Heart left ventricle (tissue), 16 donors: ENCODE results near the gene ZGPAT. TPM values are rescaled to one million over a fixed set of nuclear protein-coding genes. Genes with fewer than 3 reads are reported as not detected.
A peak's percentile ranks its signal among the peaks of the same experiment; 100 is the strongest.

Source experiments
- ATAC-seq, 4 donors: fragments of 200-7000 bp; cut with Tn5 transposase; one replicate each; pipeline ENCODE4 v1.9.1; 2020 to 2022; ENCODE audit warnings: moderate library complexity in 4 of 4, mild to moderate bottlenecking in 3 of 4, moderate number of reproducible peaks in 1 of 4
- DNase-seq, 5 donors: peaks; one replicate each; pipeline ENCODE4 v3.0.0-alpha.2; 2020
- H3K27ac ChIP-seq, 12 donors: fragments of 200-600 bp; sonication (generic) in 4 of 12; one replicate each; pipeline versions ENCODE4 v1.5.0 to v1.8.0; 2016 to 2022; ENCODE audit warnings: mild to moderate bottlenecking in 2 of 12
- H3K27me3 ChIP-seq, 9 donors: fragments of 200-600 bp; sonication (generic) in 2 of 9; one replicate each; pipeline versions ENCODE4 v1.5.1 to v1.8.0; 2016 to 2022; ENCODE audit warnings: mild to moderate bottlenecking in 3 of 9
- H3K36me3 ChIP-seq, 9 donors: fragments of 200-600 bp; sonication (generic) in 2 of 9; one replicate each; pipeline versions ENCODE4 v1.5.0 to v1.8.0; 2018 to 2022; ENCODE audit warnings: mild to moderate bottlenecking in 2 of 9
- H3K4me1 ChIP-seq, 12 donors: fragments of 200-600 bp; sonication (generic) in 4 of 12; one replicate each; pipeline versions ENCODE4 v1.5.0 to v1.8.0; 2016 to 2022; ENCODE audit warnings: mild to moderate bottlenecking in 3 of 12
- H3K4me3 ChIP-seq, 12 donors: fragments of 200-600 bp; sonication (generic) in 4 of 12; one replicate each; pipeline versions ENCODE4 v1.5.0 to v1.8.0; 2017 to 2022; ENCODE audit warnings: mild to moderate bottlenecking in 9 of 12, moderate library complexity in 4 of 12
- H3K9me3 ChIP-seq, 12 donors: fragments of 200-600 bp; sonication (generic) in 4 of 12; one replicate each; pipeline versions ENCODE4 v1.5.0 to v1.8.0; 2016 to 2022; ENCODE audit warnings: mild to moderate bottlenecking in 1 of 12
- POLR2A ChIP-seq, 2 donors: fragments of 450-650 bp; IDR thresholded peaks; one replicate each; pipeline ENCODE4 v1.6.1; 2017; ENCODE audit warnings: antibody characterized with exemption in 2 of 2, mild to moderate bottlenecking in 2 of 2, moderate library complexity in 2 of 2
- WGBS, 4 donors: extraction: QIAGEN DNeasy Blood & Tissue Kit in 2 of 4; methylation state at CpG; one replicate each; pipeline versions ENCODE4 v1.1.5 to v1.1.7; 2013 to 2018; 5-methylcytosine and 5-hydroxymethylcytosine counted together
- intact Hi-C, 10 donors: fragments of 100-400 bp; cut with DNase I; formaldehyde crosslinking; loops; one replicate each; pipeline versions ENCODE4 v1.11.1 to v1.14.2; 2022
- polyA plus RNA-seq, 2 donors: library from polyadenylated mRNA; stranded (reverse); fragments of 200-250 nt; gene quantifications; one replicate each; pipeline ENCODE4 v1.2.3, GENCODE V29; 2013
- total RNA-seq, 9 donors: library from RNA; depleted of rRNA in 2 of 9; stranded (reverse); fragments of >200 nt in 2 of 9; fragmentation: NEBNext Ultra II Directional in 3 of 9; extraction: Animal tissue kit (Norgen Biotek cat#: 25700) in 3 of 9; gene quantifications; one replicate each; pipeline versions ENCODE4 v1.1.0 to v1.2.4, GENCODE V29; 2016 to 2023
- TF ChIP-seq, protein P1 (sequence below), 12 donors: fragments of 200-600 bp; sonication (generic) in 4 of 12; IDR thresholded peaks; one replicate each; pipeline versions ENCODE4 v1.5.0 to v1.8.0; 2018 to 2022; ENCODE audit warnings: antibody characterized with exemption in 12 of 12, mild to moderate bottlenecking in 5 of 12
- donor health status: ischemic (EF 13 %, LVEDD 7.1; RV severe dilation, severe dysfunction).
- donor health status: healthy with polysubstance abuse.
- donor health status: DM: no; HTN: yes; CAD: no.
- donor health status: DM: no; HTN: no; CAD: no.
- donor health status: ischemic (EF 25% LVEDD 6.9; RV normal size, moderate dysfunction).
- donor health status: ischemic (EF 25% LVEDD 5.7; RV mildly dilated, moderate dysfunction).
- donor health status: healthy.
- donor health status: DM: yes; HTN: yes; CAD: no.
- donor health status: ischemic (EF 35%, LVEDD 5.7; RV mildly dilated, moderate dysfunction).
- donor health status: nonischemic (EF 11% LVEDD 7.7; RV severe dilation, severe dysfunction).
- donor health status: DM: yes; HTN: yes; CAD: no.
- donor health status: PGD.
- donor health status: ischemic (EF 29% LVEDD 5.4; RV normal size, mild dysfunction).
- donor health status: nonischemic (EF 23%, LVEDD 6.1; RV moderate dilation, normal function).

Gene ZGPAT
- total and polyA plus RNA-seq, 11 donors = 12.9 to 34.4 (median 20.0) TPM

DNA sequence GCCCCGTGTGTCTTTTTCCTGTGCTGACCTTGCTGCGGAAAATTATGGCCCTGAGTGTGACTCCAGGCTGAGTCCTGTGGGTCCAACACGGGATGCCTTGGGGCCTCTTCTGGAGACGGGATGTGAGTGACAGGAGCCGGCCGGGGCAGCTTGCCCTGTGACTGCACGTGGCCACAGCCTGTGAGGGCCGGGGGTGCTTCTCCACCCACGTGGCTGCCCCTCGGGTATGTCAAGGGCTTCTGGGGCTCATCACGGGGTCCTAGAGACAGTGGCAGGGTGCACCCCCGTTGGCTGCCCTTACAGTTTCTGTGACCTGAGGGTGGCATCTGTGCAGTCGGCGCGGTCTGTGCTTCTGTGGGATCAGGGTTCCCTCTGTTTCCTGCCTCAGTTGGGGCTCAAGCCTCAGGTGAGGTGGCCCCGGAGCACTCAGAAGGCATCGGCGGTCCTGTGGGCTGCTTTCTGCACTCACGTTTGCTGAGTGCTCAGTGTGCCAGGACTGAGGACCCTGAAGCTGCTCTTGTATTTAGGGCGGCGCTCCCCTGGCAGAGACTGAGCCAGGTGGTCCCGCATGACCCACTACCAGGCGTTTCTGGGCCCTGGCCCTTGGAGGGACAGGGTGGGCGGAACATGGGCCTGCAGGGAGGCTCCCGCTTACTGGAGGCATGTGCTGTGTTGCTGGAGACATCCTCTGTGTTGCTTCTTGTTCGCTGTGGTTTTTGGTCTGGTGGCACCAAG is 44.3 kb upstream of the ZGPAT start:
- intact Hi-C loops = no loop called here
- peaks cover 0 to 74% (median 56%) of the 10 kb centered on the region in 9 donors for H3K36me3 ChIP-seq
- 88 to 93% (median 90%) methylated on average over 14 to 26 of the region's 26 CpGs for WGBS, 4 donors

GRCh38 chr20:63664143-63664851 is 43.5 kb upstream of the ZGPAT start:
- no peaks in the 10 kb centered on the region for H3K27me3 ChIP-seq
- ATAC-seq (no peak), DNase-seq (no peak)
- no peak overlapping the region for H3K4me3 ChIP-seq
- TF ChIP-seq, protein P1, sequence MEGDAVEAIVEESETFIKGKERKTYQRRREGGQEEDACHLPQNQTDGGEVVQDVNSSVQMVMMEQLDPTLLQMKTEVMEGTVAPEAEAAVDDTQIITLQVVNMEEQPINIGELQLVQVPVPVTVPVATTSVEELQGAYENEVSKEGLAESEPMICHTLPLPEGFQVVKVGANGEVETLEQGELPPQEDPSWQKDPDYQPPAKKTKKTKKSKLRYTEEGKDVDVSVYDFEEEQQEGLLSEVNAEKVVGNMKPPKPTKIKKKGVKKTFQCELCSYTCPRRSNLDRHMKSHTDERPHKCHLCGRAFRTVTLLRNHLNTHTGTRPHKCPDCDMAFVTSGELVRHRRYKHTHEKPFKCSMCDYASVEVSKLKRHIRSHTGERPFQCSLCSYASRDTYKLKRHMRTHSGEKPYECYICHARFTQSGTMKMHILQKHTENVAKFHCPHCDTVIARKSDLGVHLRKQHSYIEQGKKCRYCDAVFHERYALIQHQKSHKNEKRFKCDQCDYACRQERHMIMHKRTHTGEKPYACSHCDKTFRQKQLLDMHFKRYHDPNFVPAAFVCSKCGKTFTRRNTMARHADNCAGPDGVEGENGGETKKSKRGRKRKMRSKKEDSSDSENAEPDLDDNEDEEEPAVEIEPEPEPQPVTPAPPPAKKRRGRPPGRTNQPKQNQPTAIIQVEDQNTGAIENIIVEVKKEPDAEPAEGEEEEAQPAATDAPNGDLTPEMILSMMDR (IDR thresholded peaks at IDR 0.05) = no peak
- TF ChIP-seq POLR2A (IDR thresholded peaks at IDR 0.05) = no peak
- peaks cover 0 to 82% (median 64%) of the 10 kb centered on the region in 9 donors for H3K36me3 ChIP-seq
- intact Hi-C loops = no loop called here
- peaks cover 0 to 6% (median 4%) of the 10 kb centered on the region in 12 donors for H3K4me1 ChIP-seq
- H3K9me3 ChIP-seq = no peaks in the 10 kb centered on the region
- 85 to 92% (median 90%) methylated on average over 13 to 22 of the region's 22 CpGs for WGBS, 4 donors
- no peak overlapping the region for H3K27ac ChIP-seq

More for the DNA sequence above, 44.3 kb upstream of the ZGPAT start:
- no peak overlapping the region for H3K4me3 ChIP-seq
- TF ChIP-seq, protein P1 (IDR thresholded peaks at IDR 0.05) = no peak
- TF ChIP-seq POLR2A (IDR thresholded peaks at IDR 0.05) = no peak
- no peak overlapping the region for H3K27ac ChIP-seq
- H3K9me3 ChIP-seq = no peaks in the 10 kb centered on the region
- no peak for ATAC-seq
- H3K27me3 ChIP-seq = no peaks in the 10 kb centered on the region
- DNase-seq = no peak
- peaks cover 3 to 12% (median 9%) of the 10 kb centered on the region in 12 donors for H3K4me1 ChIP-seq

- DNase-seq (no peak), ATAC-seq (peak in 2 of 4 donors; percentile 21 to 68)
- Histone ChIP-seq H3K4me1 (no peaks in the 10 kb centered on the region), H3K27ac (no peak overlapping the region), H3K4me3 (no peak overlapping the region), H3K36me3 (peaks cover 0 to 82% (median 66%) of the 10 kb centered on the region in 9 donors), H3K9me3 (no peaks in the 10 kb centered on the region), H3K27me3 (no peaks in the 10 kb centered on the region)
- intact Hi-C loops = no loop called here
- TF ChIP-seq, protein P1 (IDR thresholded peaks at IDR 0.05) = no peak
- TF ChIP-seq POLR2A (IDR thresholded peaks at IDR 0.05) = no peak
- WGBS, 4 donors = 69 to 76% (median 72%) methylated on average over 10 to 18 of the region's 18 CpGs
These were observed 42.8 kb upstream of the ZGPAT start for GRCh38 chr20:63664861-63665594.

- DNase-seq (no peak), ATAC-seq (no peak)
- Histone ChIP-seq H3K4me1 (no peaks in the 10 kb centered on the region), H3K27me3 (no peaks in the 10 kb centered on the region), H3K27ac (no peak overlapping the region), H3K9me3 (no peaks in the 10 kb centered on the region), H3K4me3 (no peak overlapping the region), H3K36me3 (peaks cover 0 to 82% (median 60%) of the 10 kb centered on the region in 9 donors)
- intact Hi-C loops = no loop called here
- TF ChIP-seq POLR2A (IDR thresholded peaks at IDR 0.05) = no peak
- TF ChIP-seq, protein P1 (IDR thresholded peaks at IDR 0.05) = no peak
- 91 to 97% (median 93%) methylated on average over 11 to 14 of the region's 14 CpGs for WGBS, 4 donors
These were observed 42.1 kb upstream of the ZGPAT start for GRCh38 chr20:63665708-63666107.
